Lower lobe of right lung (tissue), 2 donors: Measurements from ENCODE around the gene CNTNAP4. TPM values are rescaled to one million over a fixed set of nuclear protein-coding genes. Genes with fewer than 3 reads are reported as not detected.

Source experiments
- ATAC-seq, 2 donors: fragments of 200-7000 bp; cut with Tn5 transposase; one replicate each; pipeline ENCODE4 v1.9.1; 2020 to 2022; ENCODE audit warnings: mild to moderate bottlenecking in 2 of 2, moderate library complexity in 2 of 2
- DNase-seq: peaks from one replicate; pipeline ENCODE4 v3.0.0-alpha.2; 2020
- H3K27ac ChIP-seq: fragments of 200-600 bp; one replicate; pipeline ENCODE4 v1.8.0; 2022
- H3K27me3 ChIP-seq: fragments of 200-600 bp; one replicate; pipeline ENCODE4 v1.8.0; 2022; ENCODE audit warnings: low read depth
- H3K36me3 ChIP-seq: fragments of 200-600 bp; one replicate; pipeline ENCODE4 v1.8.0; 2022; ENCODE audit warnings: mild to moderate bottlenecking
- H3K4me1 ChIP-seq: fragments of 200-600 bp; one replicate; pipeline ENCODE4 v1.8.0; 2022
- H3K4me3 ChIP-seq: fragments of 200-600 bp; one replicate; pipeline ENCODE4 v1.8.0; 2022; ENCODE audit warnings: mild to moderate bottlenecking
- H3K9me3 ChIP-seq: fragments of 200-600 bp; one replicate; pipeline ENCODE4 v1.8.0; 2022
- CTCF ChIP-seq: fragments of 200-600 bp; IDR thresholded peaks from one replicate; pipeline ENCODE4 v1.8.0; 2022; ENCODE audit warnings: antibody characterized with exemption, mild to moderate bottlenecking
- intact Hi-C: fragments of 100-400 bp; cut with DNase I; formaldehyde crosslinking; loops from one replicate; pipeline ENCODE4 v1.11.0; 2022
- total RNA-seq: library from RNA; stranded (reverse); fragmentation: NEBNext Ultra II Directional; extraction: Animal tissue kit (Norgen Biotek cat#: 25700); gene quantifications from one replicate; pipeline ENCODE4 v1.2.1, GENCODE V29; 2021
- donor health status: DM: no; HTN: yes; CAD: no; lungs with severe emphysema.

The CNTNAP4 gene
- total RNA-seq, 1 donor from 2014 or later = not detected

DNA sequence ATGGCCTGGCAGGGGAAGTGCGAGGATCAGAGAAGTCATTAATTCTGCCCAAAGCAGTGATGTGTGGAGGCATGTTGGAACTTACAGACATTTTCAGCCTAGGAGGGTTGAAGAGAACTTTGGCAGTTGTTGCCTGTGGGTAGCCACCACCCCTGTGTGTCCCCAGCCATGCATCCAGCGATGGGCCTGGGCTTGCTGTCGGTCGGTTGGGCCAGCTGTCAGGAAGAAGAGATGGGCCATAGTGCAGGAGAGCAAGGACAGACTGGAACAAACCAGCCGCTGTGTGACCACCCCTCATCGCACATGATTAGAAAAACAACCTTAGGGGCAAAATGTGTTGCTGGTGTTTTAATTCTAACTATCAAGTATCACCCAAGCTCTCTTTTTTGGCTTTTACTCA lies 173.7 kb downstream of the CNTNAP4 start:
- Histone ChIP-seq H3K4me1 (no peaks in the 10 kb centered on the region), H3K27ac (no peak overlapping the region), H3K36me3 (no peaks in the 10 kb centered on the region), H3K27me3 (no peaks in the 10 kb centered on the region), H3K4me3 (no peak overlapping the region), H3K9me3 (no peaks in the 10 kb centered on the region)
- ATAC-seq (no peak), DNase-seq (no peak)
- intact Hi-C loops = no loop called here
- TF ChIP-seq CTCF = no peak

- DNase-seq (no peak), ATAC-seq (no peak)
- H3K36me3 ChIP-seq = no peaks in the 10 kb centered on the region
- no peak overlapping the region for H3K27ac ChIP-seq
- H3K9me3 ChIP-seq = no peaks in the 10 kb centered on the region
- intact Hi-C loops = no loop called here
- H3K4me3 ChIP-seq = no peak overlapping the region
- H3K4me1 ChIP-seq = no peaks in the 10 kb centered on the region
- H3K27me3 ChIP-seq = no peaks in the 10 kb centered on the region
- TF ChIP-seq CTCF = no peak
These were observed 178.1 kb downstream of the CNTNAP4 start for GRCh38 chr16:76455257-76455656.

- ATAC-seq = no peak
- no peak for TF ChIP-seq CTCF
- no peaks in the 10 kb centered on the region for H3K9me3 ChIP-seq
- no peak overlapping the region for H3K4me3 ChIP-seq
- H3K36me3 ChIP-seq = no peaks in the 10 kb centered on the region
- no peak overlapping the region for H3K27ac ChIP-seq
- H3K27me3 ChIP-seq = no peaks in the 10 kb centered on the region
- H3K4me1 ChIP-seq = no peaks in the 10 kb centered on the region
- no peak for DNase-seq
- intact Hi-C loops = no loop called here
These were observed 178.8 kb downstream of the CNTNAP4 start for GRCh38 chr16:76456016-76456415.

GRCh38 chr16:76459111-76459510 lies 181.9 kb downstream of the CNTNAP4 start:
- Histone ChIP-seq H3K9me3 (no peaks in the 10 kb centered on the region), H3K4me1 (no peaks in the 10 kb centered on the region), H3K4me3 (no peak overlapping the region), H3K27me3 (no peaks in the 10 kb centered on the region), H3K36me3 (no peaks in the 10 kb centered on the region), H3K27ac (no peak overlapping the region)
- intact Hi-C loops = no loop called here
- no peak for ATAC-seq
- TF ChIP-seq CTCF = no peak
- DNase-seq = no peak

- DNase-seq (no peak), ATAC-seq (no peak)
- no peaks in the 10 kb centered on the region for H3K9me3 ChIP-seq
- no peaks in the 10 kb centered on the region for H3K4me1 ChIP-seq
- no peak overlapping the region for H3K4me3 ChIP-seq
- intact Hi-C loops = no loop called here
- no peak overlapping the region for H3K27ac ChIP-seq
- no peaks in the 10 kb centered on the region for H3K36me3 ChIP-seq
- no peak for TF ChIP-seq CTCF
- H3K27me3 ChIP-seq = no peaks in the 10 kb centered on the region
These were observed 184.6 kb downstream of the CNTNAP4 start for GRCh38 chr16:76461836-76462235.
